Calu3 (cell line): ENCODE results near the gene SAMD5. TPM values are rescaled to one million over a fixed set of nuclear protein-coding genes. Genes with fewer than 3 reads are reported as not detected.

Experiments
- BruUV-seq: library from RNA; stranded (reverse); fragments of 400-500 nt; replicated peaks from 2 replicates; lab custom pipeline; 2021; lab: Mats Ljungman, UMichigan
- CTCF ChIA-PET: fragments of 300-600 bp; sonication (Branson Sonifier 250); formaldehyde crosslinking; loops from one replicate; lab custom pipeline; 2022; ENCODE audit warnings: antibody characterized with exemption; lab: Charles Lee
- DNase-seq: peaks from one replicate; pipeline ENCODE4 v3.0.0; 2022
- H3K27ac Mint-ChIP-seq: one replicate; pipeline ENCODE4 v1.8.0; 2022; ENCODE audit warnings: mixed read lengths; ENCODE audit not compliant: unreplicated experiment
- H3K27me3 Mint-ChIP-seq: one replicate; pipeline ENCODE4 v1.8.0; 2022; ENCODE audit warnings: mixed read lengths; ENCODE audit not compliant: unreplicated experiment
- H3K36me3 Mint-ChIP-seq: one replicate; pipeline ENCODE4 v1.8.0; 2022; ENCODE audit warnings: mild to moderate bottlenecking, moderate library complexity, mixed read lengths; ENCODE audit not compliant: insufficient read depth, unreplicated experiment
- H3K4me1 Mint-ChIP-seq: one replicate; pipeline ENCODE4 v1.8.0; 2022; ENCODE audit warnings: mild to moderate bottlenecking, low read depth, mixed read lengths; ENCODE audit not compliant: unreplicated experiment
- H3K4me3 Mint-ChIP-seq: one replicate; pipeline ENCODE4 v1.8.0; 2022; ENCODE audit warnings: mild to moderate bottlenecking, low read depth, moderate library complexity, mixed read lengths; ENCODE audit not compliant: unreplicated experiment
- H3K9me3 Mint-ChIP-seq: one replicate; pipeline ENCODE4 v1.8.0; 2022; ENCODE audit warnings: low read depth, mixed read lengths; ENCODE audit not compliant: unreplicated experiment
- intact Hi-C: fragments of 100-400 bp; cut with micrococcal nuclease; formaldehyde crosslinking; loops from one replicate; pipeline ENCODE4 v1.10.0; 2022; ENCODE audit not compliant: unreplicated experiment
- total RNA-seq: library from RNA; stranded (reverse); gene quantifications from 2 replicates; pipeline ENCODE4 v1.2.3, GENCODE V29; 2022
- TF ChIP-seq, protein P1 (sequence below): fragments of 200-600 bp; IDR thresholded peaks from one replicate; pipeline ENCODE4 v1.8.0; 2022; ENCODE audit warnings: antibody characterized with exemption; ENCODE audit not compliant: unreplicated experiment

SAMD5 gene
- total RNA-seq, 1 experiment from 2014 or later, result 0.76 TPM

DNA sequence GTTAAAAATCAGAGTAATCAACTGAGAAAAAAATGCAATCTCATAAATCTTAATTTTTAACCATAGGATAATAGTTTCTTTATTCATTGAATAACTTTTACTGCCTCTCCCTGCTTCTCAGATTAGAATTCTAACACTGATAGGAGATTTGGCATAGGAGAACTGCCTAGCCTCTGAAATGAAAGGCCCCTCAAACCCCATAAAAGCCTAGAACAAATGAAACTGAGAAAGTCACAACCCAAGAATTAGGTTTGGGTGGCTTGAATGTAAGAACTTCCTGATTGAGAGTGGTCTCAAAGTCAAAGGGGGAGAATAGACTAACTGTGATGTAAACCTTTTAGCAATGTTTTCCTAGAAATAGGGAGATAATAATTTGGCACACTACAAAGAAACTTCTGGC is 52.2 kb downstream of the SAMD5 start:
- peaks cover 11% of the 10 kb centered on the region for H3K4me1 Mint-ChIP-seq
- no peaks in the 10 kb centered on the region for H3K27me3 Mint-ChIP-seq
- no peaks in the 10 kb centered on the region for H3K9me3 Mint-ChIP-seq
- TF ChIP-seq, protein P1, sequence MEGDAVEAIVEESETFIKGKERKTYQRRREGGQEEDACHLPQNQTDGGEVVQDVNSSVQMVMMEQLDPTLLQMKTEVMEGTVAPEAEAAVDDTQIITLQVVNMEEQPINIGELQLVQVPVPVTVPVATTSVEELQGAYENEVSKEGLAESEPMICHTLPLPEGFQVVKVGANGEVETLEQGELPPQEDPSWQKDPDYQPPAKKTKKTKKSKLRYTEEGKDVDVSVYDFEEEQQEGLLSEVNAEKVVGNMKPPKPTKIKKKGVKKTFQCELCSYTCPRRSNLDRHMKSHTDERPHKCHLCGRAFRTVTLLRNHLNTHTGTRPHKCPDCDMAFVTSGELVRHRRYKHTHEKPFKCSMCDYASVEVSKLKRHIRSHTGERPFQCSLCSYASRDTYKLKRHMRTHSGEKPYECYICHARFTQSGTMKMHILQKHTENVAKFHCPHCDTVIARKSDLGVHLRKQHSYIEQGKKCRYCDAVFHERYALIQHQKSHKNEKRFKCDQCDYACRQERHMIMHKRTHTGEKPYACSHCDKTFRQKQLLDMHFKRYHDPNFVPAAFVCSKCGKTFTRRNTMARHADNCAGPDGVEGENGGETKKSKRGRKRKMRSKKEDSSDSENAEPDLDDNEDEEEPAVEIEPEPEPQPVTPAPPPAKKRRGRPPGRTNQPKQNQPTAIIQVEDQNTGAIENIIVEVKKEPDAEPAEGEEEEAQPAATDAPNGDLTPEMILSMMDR, result no peak
- H3K36me3 Mint-ChIP-seq, result no peaks in the 10 kb centered on the region
- H3K4me3 Mint-ChIP-seq, result no peak overlapping the region
- no peak overlapping the region for H3K27ac Mint-ChIP-seq
- no TSS peak for BruUV-seq
- intact Hi-C loops, result no loop called here
- CTCF ChIA-PET, result no interaction called here
- no peak for DNase-seq

DNA sequence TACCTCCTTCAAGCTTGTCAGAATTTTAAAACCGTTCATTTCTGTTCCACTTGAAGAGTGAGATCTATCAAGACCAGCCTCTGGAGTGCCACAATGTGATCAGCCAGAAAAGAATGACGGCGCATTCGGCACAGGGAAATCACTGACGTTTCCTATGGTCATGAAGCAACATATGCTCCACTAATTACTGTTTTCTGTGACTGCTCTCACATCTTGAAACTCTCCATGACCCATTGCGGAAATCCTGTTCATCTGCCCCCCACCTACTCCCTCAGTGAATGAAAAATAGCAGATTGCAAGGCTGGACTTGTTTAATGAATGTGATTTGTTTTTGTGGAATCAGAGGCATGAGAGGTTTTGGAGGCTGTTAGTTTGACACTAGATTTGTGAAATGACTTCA is 53.2 kb downstream of the SAMD5 start:
- H3K4me1 Mint-ChIP-seq, result peaks cover 11% of the 10 kb centered on the region
- H3K27ac Mint-ChIP-seq, result no peak overlapping the region
- no peak for DNase-seq
- no TSS peak for BruUV-seq
- H3K27me3 Mint-ChIP-seq, result no peaks in the 10 kb centered on the region
- TF ChIP-seq, protein P1, result no peak
- intact Hi-C loops, result no loop called here
- CTCF ChIA-PET, result no interaction called here
- no peaks in the 10 kb centered on the region for H3K9me3 Mint-ChIP-seq
- no peak overlapping the region for H3K4me3 Mint-ChIP-seq
- no peaks in the 10 kb centered on the region for H3K36me3 Mint-ChIP-seq

DNA sequence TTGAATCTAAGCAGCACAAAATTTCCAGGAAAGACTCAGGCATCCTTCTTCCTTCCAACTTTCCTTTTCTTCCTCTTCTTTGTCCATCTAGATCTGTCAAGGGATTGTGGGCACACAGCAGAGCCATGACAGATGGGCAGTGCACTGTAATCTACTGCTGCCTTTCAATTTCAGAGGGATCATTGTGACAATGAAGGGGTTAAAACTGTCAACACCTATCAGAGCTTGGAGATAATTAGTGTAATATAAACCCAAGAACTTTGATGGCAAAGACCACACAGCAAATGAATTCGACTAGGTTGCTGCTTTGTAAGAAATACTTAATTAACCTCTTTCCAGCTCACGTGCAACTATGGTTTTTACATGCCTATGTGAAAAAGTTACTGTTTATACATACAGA is 55.0 kb downstream of the SAMD5 start:
- no peak for DNase-seq
- H3K27ac Mint-ChIP-seq, result no peak overlapping the region
- peaks cover 9% of the 10 kb centered on the region for H3K4me1 Mint-ChIP-seq

DNA sequence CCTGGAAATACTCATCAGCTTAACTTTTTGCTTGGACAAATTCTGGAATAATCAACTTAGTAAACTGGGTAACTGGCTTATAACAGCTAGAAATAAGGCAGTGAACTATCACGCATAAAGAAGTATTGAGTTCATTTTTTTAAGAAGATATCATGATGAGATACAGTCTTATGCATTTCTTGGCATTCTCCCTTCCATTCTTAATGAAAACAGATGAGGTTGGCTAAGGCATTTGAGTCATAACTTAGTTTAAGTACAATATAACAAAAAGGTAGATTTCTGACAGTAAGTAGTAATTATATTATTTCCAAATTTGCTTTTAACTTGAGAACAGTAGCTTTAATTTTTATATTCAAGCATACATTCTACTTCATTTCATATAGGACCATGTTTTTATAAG is 56.1 kb downstream of the SAMD5 start:
- TF ChIP-seq, protein P1, result no peak
- no peaks in the 10 kb centered on the region for H3K36me3 Mint-ChIP-seq
- H3K4me1 Mint-ChIP-seq, result no peaks in the 10 kb centered on the region
- no peak for DNase-seq
- no peak overlapping the region for H3K27ac Mint-ChIP-seq
- H3K4me3 Mint-ChIP-seq, result no peak overlapping the region
- H3K27me3 Mint-ChIP-seq, result no peaks in the 10 kb centered on the region
- no TSS peak for BruUV-seq
- intact Hi-C loops, result no loop called here
- H3K9me3 Mint-ChIP-seq, result no peaks in the 10 kb centered on the region
- CTCF ChIA-PET, result no interaction called here

More for the DNA sequence above, 55.0 kb downstream of the SAMD5 start:
- no TSS peak for BruUV-seq
- Mint-ChIP-seq H3K36me3 (no peaks in the 10 kb centered on the region), H3K9me3 (no peaks in the 10 kb centered on the region), H3K4me3 (no peak overlapping the region), H3K27me3 (no peaks in the 10 kb centered on the region)
- intact Hi-C loops, result no loop called here
- TF ChIP-seq, protein P1, result no peak
- CTCF ChIA-PET, result no interaction called here
